Stimulated activated CD4-positive, alpha-beta T cell treated with anti-CD3 and anti-CD28 coated beads, TNF-alpha, amount 100 ng/mL, for 24 hours (primary cell): ENCODE measurements around the gene LLGL2.
"Not testable (repeated sequence)": the region's sequence is repeated elsewhere in the genome, so short reads cannot be mapped to it uniquely, and the experiment has no call there.

Experiments
- DNase-seq, 3 experiments: peaks; one replicate each; pipeline ENCODE4 v3.0.0-alpha.2; 2020; ENCODE audit warnings: low read depth in 3 of 3

The LLGL2 gene

DNA sequence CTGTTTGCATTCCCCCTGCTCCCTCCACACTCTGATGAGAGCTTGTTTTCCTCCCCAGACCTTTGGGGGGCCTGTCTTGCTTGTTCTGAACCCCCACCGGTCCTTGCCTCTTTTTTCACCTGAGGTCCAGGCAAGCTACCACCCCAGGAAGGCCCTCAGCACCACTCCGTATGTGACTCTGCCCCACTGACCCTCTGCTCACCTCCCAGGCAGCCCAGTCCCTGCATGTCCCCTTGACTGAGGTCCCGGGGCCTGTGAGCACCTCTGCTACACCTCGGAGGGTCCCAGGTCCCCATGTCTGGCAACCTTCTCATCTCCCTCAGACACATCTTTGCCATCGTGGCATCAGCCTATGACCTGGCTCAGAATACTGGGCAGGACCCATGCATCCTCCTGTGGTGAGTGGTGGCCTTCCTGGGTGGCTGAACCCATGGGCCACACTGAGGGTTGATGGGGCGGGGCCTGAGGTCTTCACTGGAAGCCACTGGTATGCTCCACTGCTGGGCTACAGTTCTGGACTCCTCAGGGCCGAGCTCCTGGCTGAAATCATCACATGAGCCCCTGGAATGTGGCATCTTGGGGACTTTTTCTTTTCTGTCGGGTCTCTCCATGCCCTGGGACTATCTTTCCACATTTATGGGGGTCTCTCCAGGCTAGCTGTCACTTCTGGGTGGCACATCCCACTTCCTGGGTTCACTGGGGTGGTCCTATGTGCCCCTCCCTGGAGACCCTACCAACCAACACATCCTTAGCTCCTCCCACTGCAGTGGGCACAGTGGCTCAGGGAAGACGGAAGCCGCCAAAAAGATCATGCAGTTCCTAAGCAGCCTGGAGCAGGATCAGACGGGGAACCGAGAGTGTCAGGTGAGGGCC lies 65.6 kb downstream of the LLGL2 start:
- no peak for DNase-seq

DNA sequence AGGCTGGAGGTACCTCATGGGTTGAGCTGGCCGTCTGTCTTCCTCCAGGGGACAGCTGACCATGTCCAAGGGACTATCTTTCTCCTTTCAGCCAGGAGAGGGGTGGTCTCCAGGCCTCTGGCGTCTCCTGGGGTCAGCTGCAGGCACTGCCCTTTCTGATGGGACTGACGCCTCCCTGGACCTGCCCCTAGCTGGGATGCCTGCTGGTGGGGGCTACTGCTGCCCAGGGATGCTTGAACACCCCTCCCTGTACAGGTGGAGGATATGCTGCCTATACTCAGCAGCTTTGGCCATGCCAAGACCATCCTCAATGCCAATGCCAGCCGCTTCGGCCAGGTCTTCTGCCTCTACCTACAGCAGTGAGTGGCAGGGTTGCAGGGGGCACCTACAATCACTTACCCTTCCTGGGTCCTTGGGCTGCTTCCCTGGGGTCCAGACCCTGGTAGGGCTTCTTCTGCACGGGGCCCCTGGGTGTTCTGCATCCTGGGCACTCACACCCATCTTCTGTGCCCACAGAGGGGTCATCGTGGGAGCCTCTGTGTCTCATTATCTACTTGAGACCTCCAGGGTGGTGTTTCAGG lies 66.3 kb downstream of the LLGL2 start:
- no peak for DNase-seq

DNA sequence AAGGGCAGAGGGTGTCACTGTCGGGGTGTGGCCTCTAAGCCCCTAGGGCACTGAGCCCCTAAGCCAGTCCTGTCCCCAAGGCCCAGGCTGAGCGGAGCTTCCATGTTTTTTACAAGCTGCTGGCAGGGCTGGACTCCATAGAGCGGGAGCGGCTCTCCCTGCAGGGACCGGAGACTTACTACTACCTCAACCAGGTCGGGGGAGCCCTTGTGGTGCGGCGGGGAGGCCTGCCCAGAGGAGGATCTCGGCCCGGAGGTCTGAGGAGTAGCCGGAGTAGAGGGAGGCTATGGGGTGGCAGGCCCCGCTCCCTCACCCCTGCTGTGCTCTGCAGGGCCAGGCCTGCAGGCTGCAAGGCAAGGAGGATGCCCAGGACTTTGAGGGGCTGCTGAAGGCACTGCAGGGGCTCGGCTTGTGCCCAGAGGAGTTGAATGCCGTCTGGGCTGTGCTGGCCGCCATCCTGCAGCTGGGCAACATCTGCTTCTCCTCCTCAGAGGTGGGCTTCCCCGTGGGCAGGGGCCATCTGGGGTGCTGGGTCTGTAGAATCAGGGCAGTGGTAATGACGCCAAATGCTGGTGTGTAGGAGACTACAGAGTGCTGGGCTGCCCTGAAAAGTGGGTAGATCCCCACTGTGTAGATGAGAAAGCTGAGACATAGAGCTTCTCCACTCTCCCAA lies 67.0 kb downstream of the LLGL2 start:
- DNase-seq = no peak

DNA sequence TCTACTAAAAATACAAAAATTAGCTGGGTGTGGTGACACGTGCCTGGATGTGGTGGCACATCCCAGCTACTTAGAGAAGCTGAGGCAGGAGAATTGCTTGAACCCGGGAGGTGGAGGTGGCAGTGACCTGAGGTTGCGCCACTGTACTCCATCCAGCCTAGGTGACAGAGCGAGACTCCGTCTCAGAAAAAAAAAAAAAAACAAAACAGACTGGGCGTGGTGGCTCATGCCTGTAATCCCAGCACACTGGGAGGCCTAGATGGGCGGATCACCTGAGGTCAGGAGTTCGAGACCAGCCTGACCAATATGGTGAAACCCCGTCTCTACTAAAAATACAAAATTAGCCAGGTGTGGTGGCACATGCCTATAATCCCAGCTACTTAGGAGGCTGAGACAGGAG lies 67.9 kb downstream of the LLGL2 start:
- DNase-seq = not testable (repeated sequence)

DNA sequence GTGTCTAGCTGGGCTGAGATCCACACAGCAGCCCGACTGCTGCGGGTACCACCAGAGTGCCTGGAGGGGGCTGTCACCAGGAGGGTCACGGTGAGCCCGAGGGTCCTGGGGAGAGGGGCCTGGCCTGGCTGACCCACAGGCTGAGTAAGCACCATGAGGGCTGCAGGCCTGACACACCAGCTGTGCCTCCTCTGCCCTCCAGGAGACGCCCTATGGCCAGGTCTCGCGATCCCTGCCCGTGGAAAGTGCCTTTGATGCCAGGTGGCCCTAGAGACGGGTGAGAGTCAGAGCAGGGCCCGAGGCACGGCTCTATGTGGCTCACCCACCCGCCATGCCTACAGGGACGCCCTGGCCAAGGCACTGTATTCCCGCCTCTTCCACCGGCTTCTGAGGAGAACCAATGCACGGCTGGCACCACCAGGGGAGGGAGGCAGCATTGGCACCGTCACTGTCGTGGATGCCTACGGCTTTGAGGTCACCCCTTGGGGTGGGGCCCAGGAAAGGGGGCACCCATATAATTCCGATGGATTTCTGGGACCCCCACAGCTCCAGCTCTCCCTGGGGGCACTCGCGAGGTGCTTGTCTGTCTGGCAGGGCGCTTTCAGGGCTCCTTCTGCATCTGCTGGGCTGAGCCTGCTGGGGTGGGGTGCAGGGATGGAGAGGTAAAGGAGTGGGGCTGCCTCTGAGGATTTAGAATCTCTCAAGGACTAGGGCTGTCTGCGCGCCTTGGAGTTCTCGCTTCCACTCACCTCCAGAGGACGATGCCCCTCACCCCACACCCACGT lies 69.2 kb downstream of the LLGL2 start:
- DNase-seq = no peak

DNA sequence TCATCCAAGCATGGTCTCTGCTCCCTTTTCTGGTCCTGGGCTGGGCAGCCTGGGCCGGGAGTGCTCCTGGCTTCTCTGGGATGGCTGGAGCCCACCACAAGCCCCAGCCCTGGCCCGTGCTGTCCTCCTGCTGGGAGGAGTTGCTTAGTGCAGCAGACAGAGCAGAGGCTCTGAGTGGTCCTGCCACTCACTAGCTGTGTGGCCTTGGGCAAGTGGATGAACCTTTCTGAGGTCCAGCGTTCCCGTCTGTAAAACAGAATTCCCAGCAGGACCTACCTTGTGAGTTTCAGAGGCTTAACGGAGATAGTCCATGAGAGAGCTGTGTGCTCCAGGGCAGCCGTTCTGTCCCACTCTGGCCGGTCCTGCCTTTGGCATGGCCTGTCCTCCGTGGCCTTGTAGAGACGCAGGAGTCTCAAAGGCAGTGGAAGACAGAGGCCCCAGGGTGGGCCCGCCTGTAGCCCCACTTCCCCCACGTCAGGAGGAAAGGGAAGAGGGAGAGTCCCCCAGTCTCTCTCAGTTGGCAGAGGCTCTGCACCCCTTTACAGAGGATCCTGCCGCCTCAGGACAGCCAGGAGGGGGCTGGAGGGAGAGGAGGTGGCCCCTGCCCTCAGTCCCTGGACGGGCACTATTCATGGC lies 69.9 kb downstream of the LLGL2 start:
- DNase-seq = no peak

DNA sequence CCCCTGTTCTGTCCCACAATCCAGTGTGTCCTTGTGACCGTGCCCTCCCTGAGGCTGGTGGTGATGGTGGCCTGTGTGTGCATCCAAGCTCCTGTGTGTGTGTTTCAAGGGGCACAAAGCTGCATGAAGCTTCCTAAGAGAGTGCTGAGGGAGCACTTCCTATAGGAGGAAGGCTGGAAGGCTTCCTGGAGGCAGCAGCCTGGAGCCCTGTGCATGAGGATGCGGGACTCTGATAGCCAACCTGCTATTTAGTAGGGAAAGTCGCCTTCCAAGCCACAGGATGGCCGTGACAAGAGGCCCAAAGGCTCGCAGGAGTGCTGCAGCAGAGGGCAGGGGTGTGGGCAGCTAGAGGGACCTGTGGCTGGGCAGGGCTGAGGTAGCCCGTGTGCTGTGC lies 70.4 kb downstream of the LLGL2 start:
- no peak for DNase-seq

DNA sequence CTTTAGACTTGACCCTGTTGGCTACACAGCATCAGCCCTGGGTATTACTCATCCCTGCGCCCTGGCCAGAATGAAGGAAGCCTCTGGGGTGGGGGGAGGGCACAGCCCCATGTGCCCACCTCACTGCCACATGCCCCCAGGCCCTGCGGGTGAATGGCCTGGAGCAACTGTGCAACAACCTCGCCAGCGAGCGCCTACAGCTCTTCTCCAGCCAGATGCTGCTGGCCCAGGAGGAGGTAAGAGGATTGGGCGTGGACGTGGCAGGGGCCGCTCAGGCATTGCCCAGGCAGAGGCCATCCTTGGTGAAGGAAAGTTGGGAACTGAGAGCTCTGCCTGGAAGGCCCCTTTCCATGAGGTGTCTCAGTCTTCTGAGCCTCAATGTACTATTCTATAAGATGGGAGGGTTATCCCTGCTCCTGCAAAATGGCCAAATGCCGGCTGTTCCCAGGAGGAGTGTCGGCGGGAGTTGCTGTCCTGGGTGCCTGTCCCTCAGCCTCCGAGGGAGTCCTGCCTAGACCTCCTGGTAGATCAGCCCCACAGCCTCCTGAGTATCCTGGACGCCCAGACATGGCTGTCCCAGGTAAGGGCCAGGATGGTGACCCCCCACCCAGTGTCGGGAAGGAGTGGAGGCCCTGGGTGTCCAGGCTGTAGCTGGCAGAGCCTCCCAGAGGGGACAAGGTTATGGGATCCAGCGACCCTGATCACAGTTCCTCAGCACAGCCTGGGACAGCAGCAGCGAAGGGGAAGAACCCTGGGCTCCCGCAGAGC lies 71.0 kb downstream of the LLGL2 start:
- DNase-seq = no peak

DNA sequence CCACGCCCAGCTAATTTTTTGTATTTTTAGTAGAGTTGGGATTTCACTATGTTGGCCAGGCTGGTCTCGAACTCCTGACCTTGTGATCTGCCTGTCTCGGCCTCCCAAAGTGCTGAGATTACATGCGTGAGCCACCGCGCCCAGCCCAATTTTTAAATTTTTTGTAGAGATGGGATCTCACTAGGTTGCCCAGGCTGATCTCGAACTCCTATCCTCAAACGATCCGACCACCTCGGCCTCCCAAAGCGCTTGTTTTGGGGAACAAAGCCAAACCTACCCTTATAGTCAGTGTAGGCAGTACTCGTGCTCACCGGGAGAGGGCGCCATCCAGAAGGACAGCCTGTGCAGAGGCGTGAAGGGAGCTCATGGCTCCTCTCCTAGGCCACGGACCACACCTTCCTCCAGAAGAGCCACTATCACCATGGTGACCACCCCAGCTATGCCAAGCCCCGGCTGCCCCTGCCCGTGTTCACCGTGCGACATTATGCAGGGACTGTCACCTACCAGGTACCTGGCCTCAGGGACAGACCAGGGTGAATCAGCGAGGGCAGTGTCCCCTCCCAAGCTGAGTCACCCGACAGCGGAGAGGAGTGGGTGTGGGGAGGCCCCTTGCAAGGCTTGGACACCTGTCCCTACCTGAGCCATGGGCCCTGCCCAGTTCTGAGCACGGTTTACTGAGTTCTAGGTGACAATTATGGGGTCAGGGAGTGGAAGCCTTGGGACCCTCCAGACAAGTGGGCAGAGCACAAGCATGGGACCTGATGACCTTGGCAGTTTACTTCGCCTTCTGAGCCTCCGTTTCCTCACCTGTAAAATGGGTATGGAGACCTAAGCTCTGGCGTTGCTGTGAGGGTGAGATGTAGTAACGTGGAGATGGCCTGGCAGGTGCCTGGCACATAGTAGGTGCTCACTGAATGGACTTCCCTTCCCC lies 75.8 kb downstream of the LLGL2 start:
- peak in 2 of 3 experiments; percentile 24 to 63 for DNase-seq

DNA sequence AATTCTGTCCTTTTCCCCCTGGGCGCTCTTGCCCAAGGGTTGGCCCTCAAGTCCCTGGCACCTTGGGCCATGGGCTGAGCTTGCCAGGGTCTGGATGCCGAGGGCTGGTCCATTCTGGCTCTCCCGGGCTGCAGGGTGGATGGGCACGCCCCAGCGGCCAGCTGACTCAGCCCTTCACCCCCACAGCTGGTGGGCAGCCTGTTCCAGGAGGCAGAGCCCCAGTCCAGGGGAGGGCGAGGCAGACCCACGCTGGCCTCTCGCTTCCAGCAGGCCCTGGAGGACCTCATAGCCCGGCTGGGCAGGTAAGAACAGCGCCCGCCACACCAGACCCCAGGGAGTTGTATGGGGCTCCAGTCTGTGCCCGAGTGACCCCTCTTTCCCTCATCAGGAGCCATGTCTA lies 77.1 kb downstream of the LLGL2 start:
- no peak for DNase-seq

DNA sequence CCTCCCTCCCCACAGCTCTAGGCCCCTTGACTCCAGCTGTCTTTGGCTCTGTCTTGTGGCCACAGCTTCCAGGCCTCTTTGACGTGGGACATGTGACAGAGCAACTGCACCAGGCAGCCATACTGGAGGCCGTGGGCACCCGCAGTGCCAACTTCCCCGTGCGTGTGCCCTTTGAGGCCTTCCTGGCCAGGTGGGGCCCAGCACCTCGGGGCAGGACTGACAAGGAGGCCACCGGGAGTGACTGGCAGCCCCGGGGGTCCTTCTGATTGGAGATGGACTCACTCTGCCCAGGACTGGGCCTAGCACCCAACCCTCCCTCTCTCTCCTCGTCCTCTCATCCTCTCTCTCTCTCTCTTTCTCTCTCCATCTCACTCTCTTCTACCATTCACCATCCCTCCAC lies 77.6 kb downstream of the LLGL2 start:
- no peak for DNase-seq

DNA sequence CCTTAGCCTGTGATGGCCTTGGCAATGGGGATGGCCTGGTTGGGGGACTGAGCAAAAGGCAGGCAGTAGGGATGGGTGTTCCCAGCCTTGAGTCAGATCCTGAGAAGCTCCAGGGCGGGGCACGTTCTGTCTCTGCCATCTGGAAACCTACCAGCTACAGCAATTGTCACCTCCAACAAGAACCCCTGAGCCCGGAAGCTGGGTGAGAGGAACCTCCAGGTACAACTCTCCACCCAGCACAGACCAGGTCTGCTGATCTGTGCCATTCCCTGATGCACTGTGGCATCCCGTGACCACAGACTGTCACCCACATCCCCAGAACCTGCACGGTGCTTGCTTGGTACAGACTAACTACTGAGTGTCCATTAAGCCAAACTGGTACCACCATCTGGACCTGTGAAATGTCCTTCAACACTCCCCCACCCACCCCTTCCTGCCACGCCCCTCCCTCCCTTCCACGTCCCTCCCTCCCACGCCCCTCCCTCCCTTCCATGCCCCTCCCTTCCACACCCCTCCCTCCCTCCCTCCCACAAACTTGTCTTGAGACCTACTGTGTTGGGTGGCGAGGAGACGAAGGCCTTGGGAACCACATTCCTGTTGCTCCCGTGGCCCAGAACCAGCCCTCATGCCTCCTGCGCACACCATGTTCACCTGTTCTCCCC lies 78.7 kb downstream of the LLGL2 start:
- no peak for DNase-seq

DNA sequence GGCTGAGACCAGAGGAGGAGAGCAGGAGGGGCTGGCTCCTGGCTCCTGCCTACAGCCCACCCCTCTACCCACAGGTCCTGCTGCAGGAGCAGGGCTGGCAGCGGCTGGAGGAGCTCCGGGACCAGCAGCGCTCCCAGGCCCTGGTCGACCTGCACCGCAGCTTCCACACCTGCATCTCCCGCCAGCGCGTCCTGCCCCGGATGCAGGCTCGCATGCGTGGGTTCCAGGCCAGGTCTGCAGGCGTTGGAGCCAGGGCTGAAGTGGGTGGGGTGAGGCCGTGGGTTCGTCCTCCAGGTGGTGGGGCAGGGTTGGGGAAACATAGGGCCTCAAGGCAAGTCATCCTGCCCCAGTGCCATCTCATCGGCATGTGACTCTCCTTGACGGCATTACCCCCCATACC lies 80.3 kb downstream of the LLGL2 start:
- DNase-seq = no peak

DNA sequence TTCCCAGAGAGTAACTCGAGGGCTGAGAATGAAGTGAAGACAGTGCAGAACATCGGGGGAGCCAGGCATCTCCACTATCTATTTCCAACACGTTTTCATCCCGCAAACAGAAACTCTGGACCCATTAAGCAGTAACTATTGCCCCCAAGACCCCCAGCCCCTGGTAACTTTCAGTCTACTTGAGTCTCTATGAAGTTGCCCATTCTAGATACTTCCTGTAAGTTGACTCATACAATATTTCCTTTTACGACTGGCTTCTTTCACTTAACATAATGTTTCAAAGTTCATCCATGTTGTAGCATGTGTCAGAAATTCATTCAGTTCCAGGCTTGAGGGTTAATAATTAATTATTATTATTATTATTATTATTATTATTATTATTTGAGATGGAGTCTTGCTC lies 81.6 kb downstream of the LLGL2 start:
- DNase-seq = no peak

DNA sequence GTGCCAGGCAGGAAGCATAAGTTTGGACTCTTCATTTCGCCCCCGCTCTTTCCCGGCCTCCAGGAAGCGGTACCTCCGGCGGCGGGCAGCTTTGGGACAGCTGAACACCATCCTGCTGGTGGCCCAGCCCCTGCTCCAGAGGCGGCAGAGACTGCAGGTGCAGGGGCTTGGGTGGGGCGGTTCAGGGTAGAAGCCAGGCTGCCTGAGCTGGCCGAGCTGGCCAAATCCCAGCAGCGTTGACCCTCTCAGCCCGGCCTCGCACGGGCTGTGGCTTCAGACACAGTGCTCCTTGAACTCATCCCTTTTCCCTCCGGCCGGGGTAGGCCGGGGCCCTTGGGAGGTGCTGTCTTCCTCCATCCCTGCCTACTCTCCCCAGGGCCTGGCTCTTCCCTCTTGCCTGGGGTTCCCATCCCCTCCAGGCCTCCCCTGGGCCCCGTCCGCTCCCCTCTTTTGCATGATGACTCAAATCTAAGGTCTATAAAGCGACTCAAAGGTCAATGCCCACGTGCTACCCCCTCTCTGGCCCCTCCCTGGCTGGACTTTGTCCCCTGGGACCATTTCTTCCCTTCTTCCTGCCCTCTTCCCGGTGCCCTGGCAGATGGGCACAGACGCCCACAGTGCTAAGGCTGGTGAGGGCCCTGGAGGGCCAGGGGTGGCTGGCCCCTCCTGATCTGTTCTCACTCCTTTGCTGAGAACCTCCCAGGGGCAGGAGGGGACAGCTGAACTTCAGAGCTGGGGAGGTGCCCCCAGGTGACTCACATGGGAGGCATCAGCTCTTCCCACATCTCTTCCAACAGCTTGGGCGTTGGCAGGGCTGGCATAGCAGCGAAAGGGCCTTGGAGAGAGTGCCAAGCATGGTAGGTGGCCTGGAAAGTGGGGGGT lies 84.8 kb downstream of the LLGL2 start:
- no peak for DNase-seq

DNA sequence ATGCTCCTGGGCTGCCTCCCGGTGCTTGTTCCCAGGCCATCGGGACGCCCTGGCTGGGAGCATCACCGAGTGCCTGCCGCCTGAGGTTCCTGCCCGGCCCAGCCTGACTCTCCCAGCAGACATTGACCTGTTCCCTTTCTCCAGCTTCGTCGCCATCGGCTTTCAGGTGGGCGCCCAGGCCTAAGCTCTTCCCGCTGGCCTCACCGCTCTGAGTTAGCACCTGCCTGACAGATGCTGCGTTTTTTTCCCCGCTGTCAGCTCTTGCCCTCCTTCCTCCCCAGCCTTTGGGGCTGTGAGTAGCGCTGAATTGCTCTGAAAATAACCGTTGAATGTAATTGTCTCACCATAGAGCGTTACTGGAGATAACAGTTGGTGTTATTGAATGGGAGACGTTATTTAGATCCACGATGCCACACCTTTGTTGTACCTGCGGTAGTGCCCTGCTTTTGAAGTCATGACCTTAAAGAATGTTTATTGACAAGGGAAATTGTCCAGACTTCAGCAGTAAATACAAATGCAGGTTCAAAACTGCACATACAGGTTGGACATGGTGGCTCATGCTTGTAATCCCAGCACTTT lies 86.4 kb downstream of the LLGL2 start:
- no peak for DNase-seq

DNA sequence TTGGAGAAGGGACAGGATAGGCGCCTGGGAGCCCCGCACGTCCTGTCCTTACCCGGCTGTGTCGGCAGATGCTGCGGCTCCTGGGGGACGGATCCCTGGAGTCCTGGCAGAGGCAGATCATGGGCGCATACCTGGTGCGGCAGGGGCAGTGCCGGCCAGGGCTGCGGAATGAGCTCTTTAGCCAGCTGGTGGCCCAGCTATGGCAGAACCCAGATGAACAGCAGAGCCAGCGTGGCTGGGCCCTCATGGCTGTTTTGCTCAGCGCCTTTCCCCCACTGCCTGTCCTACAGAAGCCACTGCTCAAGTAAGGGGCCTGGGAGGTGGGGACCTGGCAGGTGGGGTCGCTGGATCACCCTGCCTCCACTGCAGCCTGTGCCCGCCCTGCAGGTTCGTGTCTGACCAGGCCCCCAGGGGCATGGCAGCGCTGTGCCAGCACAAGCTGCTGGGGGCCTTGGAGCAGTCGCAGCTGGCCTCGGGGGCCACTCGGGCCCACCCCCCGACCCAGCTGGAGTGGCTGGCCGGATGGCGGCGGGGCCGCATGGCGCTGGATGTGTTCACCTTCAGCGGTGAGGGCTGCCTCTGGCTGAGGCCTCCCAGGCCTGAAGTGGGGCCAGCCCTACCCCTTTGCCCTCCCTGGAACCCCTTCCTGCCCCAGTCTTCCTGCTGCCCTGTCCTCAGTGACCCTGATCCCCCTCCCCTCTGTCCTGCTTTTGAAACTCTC lies 87.6 kb downstream of the LLGL2 start:
- DNase-seq = no peak
